NAMALWA (cell line): Measurements from ENCODE around the gene SYDE1.
"Not testable (repeated sequence)": the region's sequence is repeated elsewhere in the genome, so short reads cannot be mapped to it uniquely, and the experiment has no call there.

ENCODE experiments used
- DNase-seq: peaks from one replicate; pipeline ENCODE4 v3.0.0-alpha.2; 2015; ENCODE audit warnings: low spot score

SYDE1 gene

GRCh38 chr19:15107061-15108010 is at the start of gene SYDE1:
SYDE1 (plus strand) TSS chr19:15107401; CDS start chr19:15107434, 33 bp downstream.
- no peak for DNase-seq

DNA sequence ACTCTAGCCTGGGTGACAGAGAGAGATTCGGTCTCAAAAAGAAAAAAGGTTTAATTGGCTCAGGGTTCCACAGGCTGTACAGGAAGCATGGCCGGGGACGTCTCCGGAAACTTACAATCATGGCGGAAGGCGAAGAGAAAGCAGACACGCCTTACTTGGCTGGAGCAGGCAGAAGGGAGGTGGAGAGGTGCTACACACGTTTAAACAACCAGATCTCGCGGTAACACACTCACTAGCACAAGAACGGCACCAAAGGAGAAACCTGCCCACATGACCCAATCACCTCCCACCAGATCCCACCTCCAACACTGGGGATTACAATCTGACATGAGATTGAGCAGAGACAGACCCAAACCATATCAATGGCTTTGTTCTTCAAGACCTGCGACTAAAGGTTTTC is 45.2 kb upstream of the SYDE1 start:
- DNase-seq = no peak

DNA sequence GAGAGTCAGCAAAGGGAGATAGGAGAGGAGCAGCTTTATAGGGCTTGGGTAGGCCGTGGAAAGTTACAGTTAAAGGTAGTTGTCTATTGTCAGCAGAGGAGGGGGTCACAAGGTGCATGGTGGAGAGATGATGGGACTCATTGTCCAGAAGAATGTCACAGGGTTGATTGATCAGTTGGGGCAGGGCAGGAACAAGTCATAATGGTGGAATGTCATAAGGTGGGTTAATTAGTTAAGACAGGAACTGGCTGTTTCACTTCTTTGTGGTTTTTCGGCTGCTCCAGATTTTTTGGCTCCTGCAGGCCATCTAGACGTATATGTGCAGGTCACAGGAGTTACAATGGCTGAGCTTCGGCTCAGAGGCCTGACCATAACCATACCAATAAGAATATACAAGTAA is 36.8 kb upstream of the SYDE1 start:
- not testable (repeated sequence) for DNase-seq

- DNase-seq = no peak
Observed at GRCh38 chr19:15072930-15073647, 34.1 kb upstream of the SYDE1 start.

DNA sequence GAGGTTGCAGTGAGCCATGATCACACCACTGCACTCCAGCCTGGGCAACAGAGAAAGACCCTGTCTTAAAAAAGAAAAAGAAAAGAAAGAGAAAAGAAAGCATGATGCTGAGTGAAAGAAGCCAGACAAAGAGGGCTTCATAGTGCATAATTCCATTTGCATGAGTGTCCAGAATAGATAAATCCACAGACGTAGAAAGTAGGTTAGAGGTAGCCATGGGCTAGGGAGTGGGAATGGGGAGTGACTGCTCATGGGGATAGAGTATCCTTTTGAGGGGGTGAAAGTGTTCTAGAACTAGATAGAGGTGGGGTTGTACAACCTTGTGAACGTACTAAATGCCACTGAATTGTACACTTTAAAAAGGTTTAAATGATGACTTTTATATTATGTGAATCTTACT is 32.8 kb upstream of the SYDE1 start:
- DNase-seq = no peak

DNA sequence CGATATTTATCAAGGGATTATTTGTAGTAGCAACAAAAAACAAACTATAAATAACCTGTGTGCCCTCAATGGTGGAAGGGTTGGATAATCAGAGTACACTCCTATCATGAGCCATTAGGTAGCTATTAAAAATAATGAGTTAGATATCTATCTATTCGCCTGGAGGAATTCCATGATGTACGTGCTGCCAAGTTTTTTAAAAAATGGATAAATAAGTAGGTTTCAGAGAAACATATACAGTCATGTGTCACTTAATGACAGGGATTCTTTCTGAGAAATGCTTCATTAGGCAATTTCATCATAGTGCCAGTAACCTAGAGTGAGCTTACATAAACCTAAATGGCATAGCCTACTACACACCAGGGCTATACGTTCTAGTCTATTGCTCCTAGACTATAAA is 31.4 kb upstream of the SYDE1 start:
- DNase-seq = no peak

- DNase-seq = not testable (repeated sequence)
Observed at GRCh38 chr19:15080002-15080401, 27.2 kb upstream of the SYDE1 start.

DNA sequence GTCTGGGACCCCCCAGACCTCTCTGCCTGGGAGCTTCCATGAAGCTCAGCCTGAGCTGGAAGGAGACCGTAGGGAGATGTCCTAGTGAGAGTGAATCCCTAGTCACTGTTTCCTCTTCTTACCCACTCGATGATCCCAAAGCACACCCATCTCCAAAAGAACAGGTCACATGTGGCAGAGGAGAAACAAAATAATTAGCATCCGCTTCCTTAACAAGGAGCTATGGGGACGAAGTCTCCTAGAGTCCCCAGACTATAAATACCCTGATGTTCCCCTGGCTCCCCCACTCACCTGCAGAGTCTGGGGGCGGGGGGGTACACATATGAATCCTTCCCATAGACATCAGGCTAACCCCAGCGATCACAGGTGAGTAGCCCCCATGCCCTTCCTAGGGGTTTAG is 25.3 kb upstream of the SYDE1 start, which contains the start of gene OR1I1:
OR1I1 (plus strand) TSS at position 301 of the 400 bp plus-strand sequence. CDS start 4,855 bp downstream, outside the sequence.
- no peak for DNase-seq

DNA sequence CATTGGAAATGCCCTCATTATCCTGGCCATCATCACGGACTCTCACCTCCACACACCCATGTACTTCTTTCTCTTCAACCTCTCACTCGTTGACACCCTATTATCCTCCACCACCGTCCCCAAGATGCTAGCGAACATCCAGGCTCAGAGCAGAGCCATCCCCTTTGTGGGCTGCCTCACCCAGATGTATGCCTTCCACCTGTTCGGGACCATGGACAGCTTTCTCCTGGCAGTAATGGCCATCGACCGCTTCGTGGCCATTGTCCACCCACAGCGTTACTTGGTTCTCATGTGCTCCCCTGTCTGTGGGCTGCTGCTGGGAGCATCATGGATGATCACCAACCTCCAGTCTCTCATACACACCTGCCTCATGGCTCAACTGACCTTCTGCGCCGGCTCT is 20.0 kb upstream of the SYDE1 start:
- no peak for DNase-seq

DNA sequence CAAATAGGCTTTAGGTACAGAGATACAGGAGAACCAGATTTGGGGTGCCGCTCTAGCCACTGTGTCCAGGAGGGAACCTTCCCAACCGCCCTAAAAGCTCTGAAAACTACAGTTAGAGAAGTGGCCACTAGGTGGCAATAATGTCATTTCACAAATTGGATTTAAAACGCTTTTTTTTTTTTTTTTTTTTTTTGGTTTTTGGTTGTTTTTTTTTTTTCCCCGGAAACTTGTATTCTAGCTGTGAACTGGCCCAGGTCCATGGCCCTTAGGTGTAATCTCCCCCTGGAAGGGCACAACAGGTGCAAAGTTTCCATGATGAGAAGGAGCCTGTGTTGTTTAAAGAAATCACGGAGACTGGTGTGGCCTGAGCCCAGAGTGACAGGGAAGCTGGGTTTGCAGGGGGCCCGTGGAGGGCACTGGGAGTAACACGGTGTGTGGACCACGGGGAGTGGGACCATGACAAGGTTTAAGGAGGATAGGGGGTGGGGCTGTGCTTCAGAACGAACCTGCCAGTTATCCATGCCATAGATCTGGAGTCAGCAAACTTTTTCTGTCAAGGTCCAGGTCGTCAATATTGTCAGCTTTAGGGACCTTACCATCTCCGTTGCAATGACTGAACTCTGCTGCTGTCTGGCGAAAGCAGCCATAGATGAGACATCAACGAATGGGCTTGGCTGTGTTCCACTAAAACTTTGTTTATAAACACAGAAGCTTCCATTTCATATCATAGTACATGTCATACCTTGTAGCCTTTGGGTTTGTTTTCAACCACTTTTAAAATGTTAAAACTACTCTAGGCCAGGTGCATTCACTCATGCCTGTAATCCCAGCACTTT is 15.1 kb upstream of the SYDE1 start:
- DNase-seq = peak; percentile 84

GRCh38 chr19:15093001-15093400 is 14.2 kb upstream of the SYDE1 start:
- no peak for DNase-seq

- no peak for DNase-seq
Observed at GRCh38 chr19:15096223-15096622, 11.0 kb upstream of the SYDE1 start.

DNA sequence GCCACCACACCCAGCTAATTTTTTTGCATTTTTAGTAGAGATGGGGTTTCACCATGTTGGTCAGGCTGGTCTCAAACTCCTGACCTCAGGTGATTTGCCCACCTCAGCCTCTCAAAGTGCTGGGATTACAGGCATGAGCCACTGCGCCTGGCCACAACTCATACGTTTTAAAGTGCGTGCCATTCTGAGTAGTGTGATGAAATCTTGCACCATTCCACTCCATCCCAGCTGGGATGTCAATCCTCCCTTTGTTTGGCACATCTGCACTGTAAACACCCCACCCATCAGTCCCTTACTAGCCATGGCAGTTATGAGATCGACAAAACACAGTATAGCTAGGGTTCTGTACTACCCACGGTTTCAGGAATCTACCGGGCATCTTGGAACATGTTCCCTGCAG is 9.2 kb upstream of the SYDE1 start:
- not testable (repeated sequence) for DNase-seq

- no peak for DNase-seq
Observed at GRCh38 chr19:15098460-15098859, 8.7 kb upstream of the SYDE1 start.

DNA sequence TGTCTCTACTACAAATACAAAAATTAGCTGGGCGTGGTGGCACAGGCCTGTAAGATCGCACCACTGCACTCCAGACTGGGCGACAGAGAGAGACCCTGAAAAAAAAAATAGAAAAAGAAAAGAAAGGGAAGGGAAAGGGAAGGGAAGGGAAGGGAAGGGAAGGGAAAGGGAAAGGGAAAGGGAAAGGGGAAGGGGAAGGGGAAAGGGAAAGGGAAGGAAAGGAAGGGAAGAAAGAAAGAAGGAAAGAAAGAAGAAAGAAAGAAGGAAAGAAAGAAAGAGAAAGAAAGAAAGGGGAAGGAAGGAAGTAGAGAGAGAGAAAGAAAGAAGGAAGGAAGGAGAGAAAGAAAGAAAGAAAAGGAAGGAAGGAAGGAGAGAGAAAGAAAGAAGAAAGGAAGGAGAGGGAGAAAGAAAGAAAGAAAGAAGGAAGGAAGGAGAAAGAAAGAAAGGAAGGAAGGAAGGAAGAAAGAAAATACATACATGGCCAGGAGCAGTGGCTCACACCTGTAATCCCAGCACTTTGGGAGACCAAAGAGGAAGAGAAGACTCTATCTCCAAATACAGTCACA is 8.1 kb upstream of the SYDE1 start:
- DNase-seq = no peak

DNA sequence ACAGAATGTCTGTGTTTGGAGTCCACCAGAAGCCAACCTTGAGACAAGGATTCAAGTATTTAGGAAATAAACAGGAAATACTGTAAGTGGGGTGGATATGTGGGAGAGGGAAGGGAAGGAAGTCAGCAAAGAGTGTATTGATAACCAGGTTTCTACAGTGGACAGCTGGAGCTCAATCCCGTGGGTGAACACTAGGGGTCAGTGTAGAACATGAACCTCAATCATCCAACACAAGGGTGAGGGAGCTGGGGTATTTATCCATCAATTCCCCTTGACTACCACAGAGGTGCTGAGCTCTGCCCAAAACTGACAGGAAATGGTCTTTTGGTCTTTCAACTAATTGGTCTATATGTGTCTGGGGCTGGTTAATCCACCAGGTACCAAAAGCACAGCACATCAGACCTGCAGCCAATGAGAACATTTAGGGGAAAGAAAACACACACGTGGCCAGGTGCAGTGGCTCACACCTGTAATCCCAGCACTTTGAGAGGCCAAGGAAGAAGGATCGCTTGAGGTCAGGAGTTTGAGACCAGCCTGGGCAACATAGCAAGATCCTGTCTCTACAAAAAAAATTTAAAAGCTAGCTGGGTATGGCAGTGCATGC is 5.6 kb upstream of the SYDE1 start:
- peak; percentile 70 for DNase-seq

DNA sequence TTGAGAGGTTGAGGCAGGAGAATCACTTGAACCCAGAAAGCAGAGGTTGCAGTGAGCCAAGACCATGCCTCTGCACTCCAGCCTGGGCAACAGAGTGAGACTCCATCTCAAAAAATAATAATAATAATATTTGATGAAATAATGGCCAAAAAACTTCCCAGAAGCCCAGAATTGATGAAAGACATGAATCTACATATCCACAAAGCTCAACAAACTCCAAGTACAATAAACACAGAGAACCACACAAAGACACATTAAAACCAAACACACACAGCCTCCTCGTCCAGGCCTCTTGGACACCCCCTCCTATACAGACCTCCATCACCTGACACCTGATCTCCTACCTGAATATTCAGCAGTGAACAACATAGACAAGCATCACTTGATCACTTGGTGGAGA is 3.2 kb upstream of the SYDE1 start:
- DNase-seq = no peak

DNA sequence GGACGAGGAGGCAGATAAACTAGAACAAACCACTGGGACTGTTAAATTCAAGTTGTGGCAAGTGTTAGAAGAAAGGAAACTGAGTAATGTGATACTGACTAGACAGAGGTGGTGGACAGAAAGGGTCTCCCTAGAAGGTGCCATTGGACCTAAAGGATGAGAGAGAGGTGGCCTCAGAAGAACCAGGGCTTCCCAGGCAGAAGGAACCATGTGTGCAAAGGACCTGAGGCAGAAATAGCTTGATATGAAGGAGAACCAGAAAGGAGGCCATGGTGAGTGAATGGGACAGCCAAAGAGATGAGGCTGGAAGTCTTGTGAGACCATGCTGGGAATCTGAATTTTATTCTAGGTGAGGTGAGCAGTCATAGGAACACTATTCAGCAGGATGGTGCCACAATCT is 2.8 kb upstream of the SYDE1 start:
- DNase-seq = no peak

GRCh38 chr19:15105044-15105443 is 2.2 kb upstream of the SYDE1 start:
- DNase-seq = no peak

- no peak for DNase-seq
Observed at GRCh38 chr19:15108145-15108844, 1.1 kb downstream of the SYDE1 start.
